Mucosa of descending colon (tissue), 3 donors: Measurements from ENCODE around the gene ACE. TPM values are rescaled to one million over a fixed set of nuclear protein-coding genes. Genes with fewer than 3 reads are reported as not detected.

Experiments
- ATAC-seq: fragments of 200-7000 bp; cut with Tn5 transposase; one replicate; pipeline ENCODE4 v1.9.1; 2020; ENCODE audit warnings: mild to moderate bottlenecking, moderate library complexity
- DNase-seq, 3 donors: peaks; one replicate each; pipeline ENCODE4 v3.0.0-alpha.2; 2020
- H3K36me3 ChIP-seq: fragments of 200-600 bp; one replicate; pipeline ENCODE4 v1.8.0; 2021; ENCODE audit warnings: low read depth, mild to moderate bottlenecking
- H3K4me1 ChIP-seq: fragments of 200-600 bp; one replicate; pipeline ENCODE4 v1.8.0; 2021; ENCODE audit warnings: low read depth, mild to moderate bottlenecking
- H3K4me3 ChIP-seq: fragments of 200-600 bp; one replicate; pipeline ENCODE4 v1.8.0; 2021; ENCODE audit warnings: mild to moderate bottlenecking
- H3K9me3 ChIP-seq: fragments of 200-600 bp; one replicate; pipeline ENCODE4 v1.8.0; 2021; ENCODE audit warnings: mild to moderate bottlenecking
- CTCF ChIP-seq: fragments of 200-600 bp; IDR thresholded peaks from one replicate; pipeline ENCODE4 v1.8.0; 2022; ENCODE audit warnings: antibody characterized with exemption, mild to moderate bottlenecking
- intact Hi-C, 2 donors: fragments of 100-400 bp; cut with DNase I in 1 of 2; cut with micrococcal nuclease in 1 of 2; formaldehyde crosslinking; loops; one replicate each; pipeline versions ENCODE4 v1.11.0 to v1.11.1; 2022; cut with DNase I, micrococcal nuclease
- total RNA-seq, 3 donors: library from RNA; stranded (reverse); fragmentation: NEBNext Ultra II Directional in 2 of 3; extraction: Animal tissue kit (Norgen Biotek cat#: 25700) in 2 of 3; gene quantifications; one replicate each; pipeline versions ENCODE4 v1.2.1 to v1.2.4, GENCODE V29; 2021 to 2023
- donor health status: DM: no; HTN: no; CAD: no; lungs with moderate emphysema.
- donor health status: DM: no; HTN: no; CAD: no.
- donor health status: DM: no; HTN: yes; CAD: no.

Gene ACE
- total RNA-seq, 3 donors from 2014 or later = 16.0 to 24.6 (median 23.0) TPM

- Histone ChIP-seq H3K4me1 (peaks cover 10% of the 10 kb centered on the region), H3K4me3 (no peak overlapping the region), H3K36me3 (no peaks in the 10 kb centered on the region), H3K9me3 (no peaks in the 10 kb centered on the region)
- intact Hi-C loops = no loop called here
- no peak for TF ChIP-seq CTCF
- no peak for ATAC-seq
- no peak for DNase-seq
These were observed 21.9 kb downstream of the ACE start for GRCh38 chr17:63498626-63499195.

- Histone ChIP-seq H3K9me3 (no peaks in the 10 kb centered on the region), H3K4me1 (peaks cover 10% of the 10 kb centered on the region), H3K4me3 (no peak overlapping the region), H3K36me3 (no peaks in the 10 kb centered on the region)
- DNase-seq (no peak), ATAC-seq (no peak)
- TF ChIP-seq CTCF = no peak
- intact Hi-C loops = no loop called here
These were observed 23.9 kb downstream of the ACE start for GRCh38 chr17:63500543-63501390.

- Histone ChIP-seq H3K4me1 (peaks cover 10% of the 10 kb centered on the region), H3K4me3 (no peak overlapping the region), H3K9me3 (no peaks in the 10 kb centered on the region), H3K36me3 (no peaks in the 10 kb centered on the region)
- no peak for DNase-seq
- peak; percentile 81 for ATAC-seq
- TF ChIP-seq CTCF = no peak
- intact Hi-C loops = no loop called here
These were observed 26.5 kb downstream of the ACE start for GRCh38 chr17:63503341-63503705.

GRCh38 chr17:63504261-63504660, 27.4 kb downstream of the ACE start:
- Histone ChIP-seq H3K4me1 (peaks cover 10% of the 10 kb centered on the region), H3K36me3 (no peaks in the 10 kb centered on the region), H3K4me3 (no peak overlapping the region), H3K9me3 (no peaks in the 10 kb centered on the region)
- no peak for DNase-seq
- intact Hi-C loops = no loop called here
- TF ChIP-seq CTCF = no peak
- no peak for ATAC-seq

- TF ChIP-seq CTCF = no peak
- H3K9me3 ChIP-seq = no peaks in the 10 kb centered on the region
- H3K4me1 ChIP-seq = peaks cover 10% of the 10 kb centered on the region
- DNase-seq = no peak
- intact Hi-C loops = no loop called here
- ATAC-seq = no peak
- no peak overlapping the region for H3K4me3 ChIP-seq
- H3K36me3 ChIP-seq = no peaks in the 10 kb centered on the region
These were observed 28.5 kb downstream of the ACE start for GRCh38 chr17:63505341-63505740.
